ENCODE measurements around the gene UQCC2. TPM values are rescaled to one million over a fixed set of nuclear protein-coding genes. Genes with fewer than 3 reads are reported as not detected.

UQCC2 gene
- 49.8 and 59.0 TPM in 2 replicates for polyA plus RNA-seq (2012; rRNA removed)
- polyA plus RNA-seq (2012; cell fraction: cytosol; rRNA removed) = 43.2 and 47.9 TPM in 2 replicates
- 37.4 and 42.0 TPM in 2 replicates for polyA plus RNA-seq (2012; cell fraction: nucleus; rRNA removed)

DNA sequence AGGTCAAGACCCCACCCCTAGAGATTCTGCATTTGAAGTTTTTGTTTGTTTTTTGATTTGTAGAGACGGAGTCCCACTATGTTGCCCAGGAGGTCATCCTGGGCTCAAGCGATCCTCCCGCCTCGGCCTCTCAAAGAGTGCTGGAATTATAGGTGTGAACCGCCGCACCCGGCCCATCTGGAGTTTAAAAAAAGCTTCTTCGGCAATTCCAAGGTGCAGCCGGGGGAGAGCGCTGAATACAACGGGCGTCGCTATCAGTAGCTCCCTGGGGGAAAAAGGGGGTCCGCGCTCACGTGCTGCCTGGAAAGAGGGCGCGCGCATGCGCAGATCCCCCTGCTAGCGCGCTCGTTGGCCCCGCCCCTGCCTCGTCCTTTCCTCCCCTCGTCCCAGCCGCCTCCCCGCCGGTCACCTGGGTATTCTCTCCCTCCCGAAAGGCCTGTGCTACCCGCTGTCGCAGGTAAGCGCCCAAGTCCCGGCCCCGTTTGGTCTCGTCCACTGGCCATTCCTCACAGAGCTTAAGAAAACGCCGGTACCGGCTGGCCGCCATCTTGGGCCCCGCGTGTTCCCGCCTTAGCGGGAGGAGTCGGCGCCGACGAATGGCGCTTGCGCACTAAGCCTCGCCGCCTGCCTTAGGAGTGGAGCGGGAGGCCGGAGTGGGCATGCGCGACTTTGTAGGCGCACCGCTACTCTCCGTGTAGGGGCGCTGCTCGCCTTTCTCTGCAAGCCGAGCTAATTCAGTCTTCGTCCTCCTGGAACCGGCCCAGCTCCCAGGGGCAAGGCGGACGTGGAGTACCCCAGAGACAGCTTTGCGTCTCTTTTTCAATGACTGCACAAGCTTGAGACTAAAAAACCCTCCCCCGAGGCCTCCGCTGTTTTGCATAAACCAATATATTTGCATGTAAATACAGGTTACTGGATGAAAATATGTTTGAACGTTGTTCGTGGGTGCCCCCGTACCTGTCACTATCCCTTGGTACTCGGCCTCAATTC lies at the start of gene UQCC2:
Gene UQCC2 (minus strand): TSS at position 561 of the 990 bp plus-strand sequence. CDS start 14 bp downstream, at position 547.
- Histone ChIP-seq H3K4me1 (ENCODE audit: control insufficient read depth in 1 of 2, insufficient read depth in 2 of 2, low read depth in 1 of 2, low read length in 1 of 2) (peaks cover 8 to 17% of the 10 kb centered on the region in 2 experiments; a peak in 3 of 4 replicates), H3K9ac (peak within 1 kb of the TSS; percentile 92), H4K20me1 (ENCODE audit: insufficient read depth) (no peaks in the 10 kb centered on the region), H3K27me3 (ENCODE audit: insufficient read depth) (no peaks in the 10 kb centered on the region), H3F3A (replicated peaks; ENCODE audit: insufficient read depth) (no peaks in the 10 kb centered on the region), H3K4me3 (ENCODE audit: low read depth in 2 of 2, low read length in 1 of 2) (peak within 1 kb of the TSS; percentile 86 to 87), H3K9me2 (no peaks in the 10 kb centered on the region), H3K9me3 (no peaks in the 10 kb centered on the region), H3K4me2 (peak within 1 kb of the TSS; percentile 83), H3K79me2 (ENCODE audit: insufficient read depth) (peaks cover 27% of the 10 kb centered on the region; the same call in 1 of the 2 replicates), H3K36me3 (replicated peaks in 1 of 2; ENCODE audit: control insufficient read depth in 1 of 2, insufficient read depth in 2 of 2, low read length in 1 of 2) (peaks cover 7 to 30% of the 10 kb centered on the region in 2 experiments), H3K27ac (ENCODE audit: low read depth in 2 of 2, low read length in 1 of 2) (peak within 1 kb of the TSS; percentile 79 to 97), H2AFZ (ENCODE audit: low read depth) (peak within 1 kb of the TSS; percentile 95)
- TF ChIP-seq RAD21 (IDR thresholded peaks at IDR 0.05; ENCODE audit: low read length) = peak; percentile 82
- no peak for TF ChIP-seq EZH2phosphoT487 (IDR thresholded peaks at IDR 0.05; ENCODE audit: borderline replicate concordance, low read depth)
- TF ChIP-seq SIN3A (IDR thresholded peaks at IDR 0.05; ENCODE audit: borderline replicate concordance, low read depth, low read length) = peak; percentile 69; the same call in 1 of the 2 replicates
- TF ChIP-seq, protein P1, sequence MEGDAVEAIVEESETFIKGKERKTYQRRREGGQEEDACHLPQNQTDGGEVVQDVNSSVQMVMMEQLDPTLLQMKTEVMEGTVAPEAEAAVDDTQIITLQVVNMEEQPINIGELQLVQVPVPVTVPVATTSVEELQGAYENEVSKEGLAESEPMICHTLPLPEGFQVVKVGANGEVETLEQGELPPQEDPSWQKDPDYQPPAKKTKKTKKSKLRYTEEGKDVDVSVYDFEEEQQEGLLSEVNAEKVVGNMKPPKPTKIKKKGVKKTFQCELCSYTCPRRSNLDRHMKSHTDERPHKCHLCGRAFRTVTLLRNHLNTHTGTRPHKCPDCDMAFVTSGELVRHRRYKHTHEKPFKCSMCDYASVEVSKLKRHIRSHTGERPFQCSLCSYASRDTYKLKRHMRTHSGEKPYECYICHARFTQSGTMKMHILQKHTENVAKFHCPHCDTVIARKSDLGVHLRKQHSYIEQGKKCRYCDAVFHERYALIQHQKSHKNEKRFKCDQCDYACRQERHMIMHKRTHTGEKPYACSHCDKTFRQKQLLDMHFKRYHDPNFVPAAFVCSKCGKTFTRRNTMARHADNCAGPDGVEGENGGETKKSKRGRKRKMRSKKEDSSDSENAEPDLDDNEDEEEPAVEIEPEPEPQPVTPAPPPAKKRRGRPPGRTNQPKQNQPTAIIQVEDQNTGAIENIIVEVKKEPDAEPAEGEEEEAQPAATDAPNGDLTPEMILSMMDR (IDR thresholded peaks at IDR 0.05) = peak; percentile 68
- peak; percentile 55 for TF ChIP-seq SMC3 (IDR thresholded peaks at IDR 0.05; ENCODE audit: low read depth, low read length)
- TF ChIP-seq POLR2AphosphoS5 (IDR thresholded peaks at IDR 0.05; ENCODE audit: low read depth, low read length) = peak; percentile 98
- peak; percentile 98 for TF ChIP-seq TAF1 (IDR thresholded peaks at IDR 0.05; ENCODE audit: borderline replicate concordance, low read depth, low read length)
- TF ChIP-seq, protein P2, sequence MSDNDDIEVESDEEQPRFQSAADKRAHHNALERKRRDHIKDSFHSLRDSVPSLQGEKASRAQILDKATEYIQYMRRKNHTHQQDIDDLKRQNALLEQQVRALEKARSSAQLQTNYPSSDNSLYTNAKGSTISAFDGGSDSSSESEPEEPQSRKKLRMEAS (IDR thresholded peaks at IDR 0.05; ENCODE audit: low read depth) = peak; percentile 95
- no peak for TF ChIP-seq FOSL2 (IDR thresholded peaks at IDR 0.05; ENCODE audit: borderline replicate concordance, low read depth)
- TF ChIP-seq MEF2A (IDR thresholded peaks at IDR 0.05; ENCODE audit: borderline replicate concordance, low read depth) = no peak
- TF ChIP-seq, protein P3, sequence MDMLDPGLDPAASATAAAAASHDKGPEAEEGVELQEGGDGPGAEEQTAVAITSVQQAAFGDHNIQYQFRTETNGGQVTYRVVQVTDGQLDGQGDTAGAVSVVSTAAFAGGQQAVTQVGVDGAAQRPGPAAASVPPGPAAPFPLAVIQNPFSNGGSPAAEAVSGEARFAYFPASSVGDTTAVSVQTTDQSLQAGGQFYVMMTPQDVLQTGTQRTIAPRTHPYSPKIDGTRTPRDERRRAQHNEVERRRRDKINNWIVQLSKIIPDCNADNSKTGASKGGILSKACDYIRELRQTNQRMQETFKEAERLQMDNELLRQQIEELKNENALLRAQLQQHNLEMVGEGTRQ (IDR thresholded peaks at IDR 0.05; ENCODE audit: borderline replicate concordance, low read depth, low read length) = peak; percentile 33; the same call in 1 of the 2 replicates
- no peak for TF ChIP-seq RXRA (IDR thresholded peaks at IDR 0.05; ENCODE audit: borderline replicate concordance, low read depth)
- TF ChIP-seq NRF1 (IDR thresholded peaks at IDR 0.05; ENCODE audit: low read depth, low read length) = peak; percentile 74
- TF ChIP-seq, protein P4, sequence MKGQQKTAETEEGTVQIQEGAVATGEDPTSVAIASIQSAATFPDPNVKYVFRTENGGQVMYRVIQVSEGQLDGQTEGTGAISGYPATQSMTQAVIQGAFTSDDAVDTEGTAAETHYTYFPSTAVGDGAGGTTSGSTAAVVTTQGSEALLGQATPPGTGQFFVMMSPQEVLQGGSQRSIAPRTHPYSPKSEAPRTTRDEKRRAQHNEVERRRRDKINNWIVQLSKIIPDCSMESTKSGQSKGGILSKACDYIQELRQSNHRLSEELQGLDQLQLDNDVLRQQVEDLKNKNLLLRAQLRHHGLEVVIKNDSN (IDR thresholded peaks at IDR 0.05; ENCODE audit: borderline replicate concordance, low read depth) = peak; percentile 85
- peak; percentile 98 for TF ChIP-seq YY1 (IDR thresholded peaks at IDR 0.05; ENCODE audit: low read depth)
- peak; percentile 62; the same call in 1 of the 2 replicates for TF ChIP-seq MXI1 (IDR thresholded peaks at IDR 0.05; ENCODE audit: low read depth, low read length)
- no peak for TF ChIP-seq TEAD4 (IDR thresholded peaks at IDR 0.05; ENCODE audit: borderline replicate concordance, insufficient read depth)
- TF ChIP-seq ELF1 (IDR thresholded peaks at IDR 0.05) = no peak
- TF ChIP-seq, protein P5, sequence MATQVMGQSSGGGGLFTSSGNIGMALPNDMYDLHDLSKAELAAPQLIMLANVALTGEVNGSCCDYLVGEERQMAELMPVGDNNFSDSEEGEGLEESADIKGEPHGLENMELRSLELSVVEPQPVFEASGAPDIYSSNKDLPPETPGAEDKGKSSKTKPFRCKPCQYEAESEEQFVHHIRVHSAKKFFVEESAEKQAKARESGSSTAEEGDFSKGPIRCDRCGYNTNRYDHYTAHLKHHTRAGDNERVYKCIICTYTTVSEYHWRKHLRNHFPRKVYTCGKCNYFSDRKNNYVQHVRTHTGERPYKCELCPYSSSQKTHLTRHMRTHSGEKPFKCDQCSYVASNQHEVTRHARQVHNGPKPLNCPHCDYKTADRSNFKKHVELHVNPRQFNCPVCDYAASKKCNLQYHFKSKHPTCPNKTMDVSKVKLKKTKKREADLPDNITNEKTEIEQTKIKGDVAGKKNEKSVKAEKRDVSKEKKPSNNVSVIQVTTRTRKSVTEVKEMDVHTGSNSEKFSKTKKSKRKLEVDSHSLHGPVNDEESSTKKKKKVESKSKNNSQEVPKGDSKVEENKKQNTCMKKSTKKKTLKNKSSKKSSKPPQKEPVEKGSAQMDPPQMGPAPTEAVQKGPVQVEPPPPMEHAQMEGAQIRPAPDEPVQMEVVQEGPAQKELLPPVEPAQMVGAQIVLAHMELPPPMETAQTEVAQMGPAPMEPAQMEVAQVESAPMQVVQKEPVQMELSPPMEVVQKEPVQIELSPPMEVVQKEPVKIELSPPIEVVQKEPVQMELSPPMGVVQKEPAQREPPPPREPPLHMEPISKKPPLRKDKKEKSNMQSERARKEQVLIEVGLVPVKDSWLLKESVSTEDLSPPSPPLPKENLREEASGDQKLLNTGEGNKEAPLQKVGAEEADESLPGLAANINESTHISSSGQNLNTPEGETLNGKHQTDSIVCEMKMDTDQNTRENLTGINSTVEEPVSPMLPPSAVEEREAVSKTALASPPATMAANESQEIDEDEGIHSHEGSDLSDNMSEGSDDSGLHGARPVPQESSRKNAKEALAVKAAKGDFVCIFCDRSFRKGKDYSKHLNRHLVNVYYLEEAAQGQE (IDR thresholded peaks at IDR 0.05; ENCODE audit: low read depth, low read length) = 0 out of 2 replicates have a peak, but pooled peaks have one; percentile 46
- CTCF ChIA-PET = interaction anchor here (0.6 to 5.1 kb wide), 52 partner anchors 10 to 444 kb away, joined by 3 to 55 read pairs (median 6); partner anchors contain the start of genes BAK1, IP6K3 and ITPR3
- WGBS (ENCODE audit: low lambda C conversion rate) = 12% methylated on average over 37 of the region's 73 CpGs
- peak; percentile 97 for DNase-seq
- POLR2A ChIA-PET = interaction anchor here (0.7 to 1.9 kb wide), 17 partner anchors 9 to 132 kb away, joined by 3 to 7 read pairs (median 4); partner anchors contain the start of genes BAK1 and IP6K3

Measured in SK-N-SH (cell line).